Measurements from ENCODE around the gene SMYD2.

The SMYD2 gene

DNA sequence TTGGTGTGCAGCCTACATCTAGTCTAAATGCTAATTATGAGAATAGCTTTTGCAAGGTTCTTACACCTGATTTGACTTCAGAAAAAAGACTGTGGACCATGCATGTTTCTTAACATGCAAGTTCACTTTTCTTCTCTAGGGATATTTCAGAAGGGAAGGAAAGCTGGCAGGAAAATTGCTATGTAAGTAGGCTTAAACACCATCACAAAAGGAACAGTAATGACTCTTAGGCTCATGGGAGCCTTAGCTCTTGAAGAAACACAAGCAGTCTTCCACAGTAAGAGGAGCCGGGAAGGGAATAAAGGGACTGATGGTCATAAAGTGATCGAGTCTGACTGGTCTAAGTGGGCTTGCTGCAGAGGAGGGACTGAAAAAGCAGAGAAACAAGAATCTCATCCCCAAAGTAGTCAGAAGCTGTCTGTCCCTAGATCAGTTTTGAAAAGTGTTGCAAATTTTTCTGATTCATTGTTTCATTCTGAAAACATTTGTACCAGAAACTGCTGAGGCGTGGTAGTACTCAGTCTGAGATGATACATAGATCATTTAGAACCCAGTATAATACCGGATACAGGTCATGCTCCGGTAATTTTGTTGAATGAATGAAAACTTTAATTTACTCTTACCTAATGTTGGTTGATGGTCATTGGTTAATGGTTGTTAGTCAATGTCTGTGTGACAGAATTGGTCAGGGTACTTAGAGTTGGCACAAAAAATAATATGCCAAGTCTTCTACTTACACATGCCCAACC lies 40.9 kb downstream of the SMYD2 start:
- TF ChIP-seq POLR2A (IDR thresholded peaks at IDR 0.05; ENCODE audit: low read depth, low read length), result no peak
- no peak for DNase-seq (ENCODE audit: insufficient read length, low spot score)
- no peak for FAIRE-seq

DNA sequence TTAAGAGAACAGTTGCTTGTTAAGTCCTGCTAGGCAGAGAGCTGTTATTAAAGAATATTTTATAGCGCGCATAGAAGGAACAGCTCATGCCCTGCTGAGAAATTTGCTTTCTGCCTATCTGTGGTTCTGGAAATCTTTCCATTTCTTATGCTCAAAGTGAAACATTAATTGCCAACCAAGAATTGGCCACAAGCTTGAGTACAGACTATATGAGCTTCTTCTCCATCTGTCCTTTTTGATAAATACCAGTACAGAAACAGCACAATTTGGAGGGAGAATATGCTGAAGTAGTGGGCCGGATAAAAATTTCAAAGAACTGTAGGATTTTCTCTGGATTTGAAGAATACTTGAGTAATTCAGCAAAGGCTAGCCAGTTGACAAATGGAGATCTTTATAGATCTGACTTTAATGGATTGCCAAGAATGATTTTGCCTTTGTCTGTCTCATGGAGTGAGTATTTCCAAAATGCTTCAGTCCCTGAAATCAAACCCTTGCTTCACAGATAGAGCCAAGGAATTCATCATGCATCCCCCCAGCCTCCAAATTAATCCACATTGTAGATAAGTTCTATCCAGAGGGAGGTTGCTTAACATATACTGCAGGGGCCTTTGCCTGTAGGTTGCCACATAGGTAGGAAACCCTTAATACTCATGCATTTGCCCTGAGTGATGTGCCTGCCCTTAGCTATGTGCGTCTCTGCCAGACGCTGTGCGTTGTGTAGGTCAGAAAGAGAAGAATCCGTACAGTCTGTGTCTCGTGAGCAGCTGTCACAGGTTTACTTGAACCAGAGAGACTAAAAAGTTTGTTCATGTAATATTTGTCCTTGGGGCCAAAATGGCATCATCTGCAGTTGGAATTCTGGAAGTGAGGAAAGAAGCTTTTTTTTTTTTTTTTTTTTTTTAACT lies 44.2 kb downstream of the SMYD2 start:
- FAIRE-seq (no peak), DNase-seq (ENCODE audit: insufficient read length, low spot score) (no peak)
- no peak for TF ChIP-seq POLR2A (IDR thresholded peaks at IDR 0.05; ENCODE audit: low read depth, low read length)

DNA sequence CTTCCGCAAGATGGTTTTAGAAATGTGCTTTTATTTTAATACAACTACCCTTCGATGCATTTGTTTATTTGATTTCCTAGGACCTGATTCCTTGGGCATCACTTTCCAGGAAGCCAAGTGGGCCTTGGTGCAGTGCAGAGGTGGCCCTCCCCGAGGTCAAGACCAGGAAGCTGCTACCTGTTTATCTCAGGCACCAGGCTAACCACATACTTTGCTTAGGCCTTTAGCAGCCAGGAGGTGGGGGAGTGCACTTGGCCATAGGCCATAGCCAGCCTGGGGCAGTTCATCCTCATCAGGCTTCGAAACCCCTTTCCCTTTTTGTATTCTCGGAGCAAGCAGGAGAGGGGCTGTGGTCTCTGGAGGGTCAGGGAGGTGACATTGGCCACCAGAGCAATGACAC lies 45.4 kb downstream of the SMYD2 start:
- no peak for FAIRE-seq
- TF ChIP-seq POLR2A (IDR thresholded peaks at IDR 0.05; ENCODE audit: low read depth, low read length), result no peak

DNA sequence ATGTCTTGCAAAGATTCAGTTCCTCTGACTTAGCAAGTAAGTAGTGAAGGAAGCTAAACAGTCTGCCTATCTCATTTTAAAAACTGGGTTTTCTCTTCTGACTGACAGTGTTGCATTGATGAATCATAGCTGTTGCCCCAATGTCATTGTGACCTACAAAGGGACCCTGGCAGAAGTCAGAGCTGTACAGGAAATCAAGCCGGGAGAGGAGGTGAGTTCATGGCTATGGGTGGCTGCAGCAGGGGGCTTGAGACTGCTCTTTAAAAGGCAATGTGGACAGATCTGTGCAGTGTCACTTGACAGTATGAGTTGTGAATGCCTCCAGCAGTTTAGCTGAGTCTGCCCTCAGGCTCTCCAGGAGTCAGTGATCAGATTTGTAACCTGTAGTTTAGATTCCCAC lies 46.6 kb downstream of the SMYD2 start:
- FAIRE-seq, result no peak
- TF ChIP-seq POLR2A (IDR thresholded peaks at IDR 0.05; ENCODE audit: low read depth, low read length), result no peak
- no peak for DNase-seq (ENCODE audit: insufficient read length, low spot score)

More for the DNA sequence above, 45.4 kb downstream of the SMYD2 start:
- DNase-seq (ENCODE audit: insufficient read length, low spot score), result no peak

DNA sequence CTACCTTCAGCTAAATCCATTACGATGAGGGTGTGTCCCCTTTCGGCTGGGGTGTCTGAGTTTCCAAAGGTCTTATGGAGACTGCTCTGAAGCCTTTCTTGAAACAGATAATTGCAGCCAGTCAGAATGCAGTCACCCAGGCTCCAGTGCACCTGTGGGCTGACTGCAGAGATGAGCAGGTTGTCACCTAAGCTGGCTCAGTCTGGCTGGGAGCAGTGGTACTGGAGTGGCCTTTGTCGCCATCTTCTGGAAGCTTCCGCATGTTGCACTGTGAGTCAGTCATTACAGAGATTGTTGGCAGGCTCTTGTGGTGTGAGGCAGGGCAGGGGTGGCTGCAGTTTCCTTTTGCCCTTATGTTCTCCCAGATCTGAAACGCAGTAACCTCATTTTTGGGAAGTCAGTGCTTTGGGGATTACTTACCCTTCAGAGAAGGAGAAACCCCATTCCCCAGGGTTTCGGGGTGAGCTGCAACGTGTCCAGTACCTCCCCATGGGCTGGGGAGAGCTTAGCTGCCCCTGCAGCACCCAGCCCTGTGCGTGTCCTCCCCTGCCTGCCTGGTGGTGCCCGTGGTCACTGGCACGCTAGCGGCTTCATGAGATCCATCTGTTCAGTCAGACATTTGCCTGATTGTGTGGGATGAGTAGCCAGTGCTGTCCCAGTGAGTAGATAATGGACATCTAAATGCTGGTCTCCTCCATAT lies 48.0 kb downstream of the SMYD2 start:
- DNase-seq (ENCODE audit: insufficient read length, low spot score), result peak; percentile 68
- FAIRE-seq, result no peak
- TF ChIP-seq POLR2A (IDR thresholded peaks at IDR 0.05; ENCODE audit: low read depth, low read length), result no peak

DNA sequence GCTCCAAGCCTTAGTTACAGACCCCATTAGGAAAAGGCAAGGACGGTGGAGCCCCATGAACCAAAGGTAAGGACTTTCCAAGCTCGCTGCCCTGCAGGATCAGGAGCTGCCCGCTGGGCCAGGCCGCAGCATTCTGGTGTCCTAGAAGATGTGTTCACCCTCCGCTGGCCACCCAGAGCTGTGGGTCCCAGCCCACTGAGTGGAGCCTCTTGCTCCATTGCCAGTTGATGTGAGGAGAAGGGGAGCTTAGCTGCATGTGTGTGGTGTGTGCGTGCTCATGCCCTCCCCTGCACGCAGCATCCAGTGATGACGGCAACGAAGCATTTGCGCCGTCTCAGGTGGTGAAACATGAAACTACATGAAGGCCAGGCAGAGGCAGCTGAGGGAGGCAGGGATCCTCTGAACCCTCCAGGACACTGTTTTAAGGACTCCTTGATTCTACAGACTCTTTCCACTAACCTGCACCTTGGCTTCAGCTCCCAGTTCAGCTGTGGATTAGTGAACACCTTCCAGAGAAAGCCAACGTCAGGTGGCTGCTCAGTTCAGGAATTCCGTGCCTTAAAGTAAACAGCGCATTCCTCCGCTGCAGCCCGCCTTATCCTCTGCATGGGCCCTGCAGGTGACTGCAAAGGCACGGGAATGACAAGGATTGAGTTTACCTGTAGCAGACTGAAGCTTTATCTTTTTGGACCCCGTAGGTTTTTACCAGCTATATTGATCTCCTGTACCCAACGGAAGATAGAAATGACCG lies 48.7 kb downstream of the SMYD2 start:
- TF ChIP-seq POLR2A (IDR thresholded peaks at IDR 0.05; ENCODE audit: low read depth, low read length), result no peak
- FAIRE-seq (no peak), DNase-seq (ENCODE audit: insufficient read length, low spot score) (no peak)

GRCh38 chr1:214330222-214330621 lies 49.3 kb downstream of the SMYD2 start:
- no peak for DNase-seq (ENCODE audit: insufficient read length, low spot score)
- TF ChIP-seq POLR2A (IDR thresholded peaks at IDR 0.05; ENCODE audit: low read depth, low read length), result no peak
- FAIRE-seq, result no peak

DNA sequence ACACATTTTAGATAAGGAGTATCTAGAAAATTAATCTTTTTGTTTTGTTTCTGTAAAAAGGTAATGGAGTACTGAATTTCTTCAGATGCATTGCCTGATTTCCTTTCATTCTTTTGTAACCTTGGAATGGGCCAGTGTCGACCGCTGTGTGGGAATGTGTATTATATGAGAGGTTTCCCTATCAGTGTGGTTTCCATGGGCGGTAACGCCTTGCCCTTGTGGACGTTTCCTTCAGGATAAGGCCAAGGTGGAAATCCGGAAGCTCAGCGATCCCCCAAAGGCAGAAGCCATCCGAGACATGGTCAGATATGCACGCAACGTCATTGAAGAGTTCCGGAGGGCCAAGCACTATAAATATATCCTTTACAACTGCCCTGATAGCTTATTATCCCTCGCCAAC lies 49.8 kb downstream of the SMYD2 start:
- DNase-seq (ENCODE audit: insufficient read length, low spot score) (no peak), FAIRE-seq (no peak)
- TF ChIP-seq POLR2A (IDR thresholded peaks at IDR 0.05; ENCODE audit: low read depth, low read length), result no peak

DNA sequence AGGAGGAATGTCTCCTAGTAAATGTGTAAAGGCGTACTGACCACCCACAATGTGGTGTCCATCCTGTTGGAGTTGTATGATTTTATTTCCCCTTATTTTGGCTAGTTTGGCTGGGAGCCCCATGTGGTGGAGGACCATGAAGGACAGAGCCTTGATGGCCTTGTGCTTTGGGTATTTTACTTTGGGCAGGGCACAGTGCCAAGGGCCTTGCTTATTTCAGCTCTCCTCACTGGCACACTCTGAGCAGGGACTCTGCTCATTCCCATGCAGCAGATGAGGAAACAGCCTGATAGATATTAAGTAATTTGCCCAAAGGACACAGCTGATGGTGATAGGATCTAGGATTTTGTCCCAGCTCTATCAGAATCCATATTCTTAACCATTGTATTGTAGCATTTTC lies 50.2 kb downstream of the SMYD2 start:
- FAIRE-seq (no peak), DNase-seq (ENCODE audit: insufficient read length, low spot score) (no peak)
- TF ChIP-seq POLR2A (IDR thresholded peaks at IDR 0.05; ENCODE audit: low read depth, low read length), result no peak

DNA sequence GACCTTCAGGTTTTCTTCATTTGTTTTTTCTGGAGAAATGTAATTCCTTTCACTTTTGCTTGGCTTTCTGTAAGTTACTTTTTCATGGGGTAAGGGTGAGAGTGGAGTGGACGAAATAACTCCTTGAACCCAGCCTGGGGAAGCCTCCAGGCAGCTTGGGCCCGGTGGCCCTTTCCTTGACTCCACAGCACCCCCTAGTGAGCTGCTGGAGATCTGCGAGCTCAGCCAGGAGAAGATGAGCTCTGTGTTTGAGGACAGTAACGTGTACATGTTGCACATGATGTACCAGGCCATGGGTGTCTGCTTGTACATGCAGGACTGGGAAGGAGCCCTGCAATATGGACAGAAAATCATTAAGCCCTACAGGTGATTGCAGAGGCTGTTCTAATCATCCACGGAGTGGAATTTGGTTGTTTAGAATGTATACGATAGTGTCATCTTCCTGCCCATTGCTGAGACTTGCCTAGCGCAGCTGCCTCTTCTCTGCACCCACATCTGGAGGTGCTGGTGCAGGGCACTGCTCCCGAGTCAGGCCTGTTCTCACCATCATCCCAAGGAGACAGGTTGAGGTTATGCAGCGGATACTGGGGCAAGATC lies 51.0 kb downstream of the SMYD2 start:
- no peak for FAIRE-seq
- TF ChIP-seq POLR2A (IDR thresholded peaks at IDR 0.05; ENCODE audit: low read depth, low read length), result no peak
- peak; percentile 55 for DNase-seq (ENCODE audit: insufficient read length, low spot score)

DNA sequence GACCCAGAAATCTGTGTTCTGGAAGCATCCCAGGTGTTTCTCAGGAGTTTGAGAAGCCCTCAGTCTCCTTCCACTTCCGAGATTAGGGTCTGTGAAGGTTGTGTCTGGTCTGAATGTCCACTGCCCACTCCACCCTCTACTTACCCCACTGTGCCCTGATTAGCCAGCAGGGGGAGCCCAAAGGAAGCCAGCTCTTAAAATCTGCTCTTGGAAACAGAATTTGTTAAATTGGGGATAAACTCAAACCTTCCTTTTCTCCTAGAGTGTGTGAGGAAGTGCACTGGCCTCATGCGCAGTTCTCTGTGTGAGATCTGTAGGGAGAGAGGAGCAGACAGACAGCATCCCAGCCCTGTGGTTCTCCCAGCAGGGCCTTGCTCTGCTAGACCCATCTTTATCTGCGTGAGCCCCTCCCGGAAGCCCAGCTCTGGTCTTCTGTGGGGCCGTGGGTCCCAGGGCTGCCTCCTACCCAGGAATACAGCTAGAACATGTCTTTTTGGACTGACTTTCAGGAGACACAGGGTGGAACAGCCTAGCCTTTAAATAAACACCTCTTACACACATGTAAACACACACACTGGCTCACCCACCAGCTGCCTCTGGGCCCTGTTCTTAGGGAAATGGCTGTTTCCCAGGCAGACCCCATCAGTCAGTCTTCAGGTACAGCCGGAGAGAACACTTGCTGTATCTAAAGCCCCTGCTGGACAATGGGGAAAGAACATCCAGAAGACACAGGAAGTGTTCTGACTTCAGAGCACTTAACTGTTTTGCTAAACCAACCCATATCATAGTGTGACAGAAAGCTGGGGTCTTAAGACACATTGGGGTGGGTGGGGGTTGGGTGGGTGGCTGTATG lies 52.2 kb downstream of the SMYD2 start:
- DNase-seq (ENCODE audit: insufficient read length, low spot score) (peak; percentile 31), FAIRE-seq (no peak)
- no peak for TF ChIP-seq POLR2A (IDR thresholded peaks at IDR 0.05; ENCODE audit: low read depth, low read length)

GRCh38 chr1:214335567-214335966 lies 54.6 kb downstream of the SMYD2 start:
- DNase-seq (ENCODE audit: insufficient read length, low spot score) (no peak), FAIRE-seq (no peak)
- TF ChIP-seq POLR2A (IDR thresholded peaks at IDR 0.05; ENCODE audit: low read depth, low read length), result no peak

All from H54 (cell line).